ENCODE measurements around the gene FILIP1L.

The FILIP1L gene

DNA sequence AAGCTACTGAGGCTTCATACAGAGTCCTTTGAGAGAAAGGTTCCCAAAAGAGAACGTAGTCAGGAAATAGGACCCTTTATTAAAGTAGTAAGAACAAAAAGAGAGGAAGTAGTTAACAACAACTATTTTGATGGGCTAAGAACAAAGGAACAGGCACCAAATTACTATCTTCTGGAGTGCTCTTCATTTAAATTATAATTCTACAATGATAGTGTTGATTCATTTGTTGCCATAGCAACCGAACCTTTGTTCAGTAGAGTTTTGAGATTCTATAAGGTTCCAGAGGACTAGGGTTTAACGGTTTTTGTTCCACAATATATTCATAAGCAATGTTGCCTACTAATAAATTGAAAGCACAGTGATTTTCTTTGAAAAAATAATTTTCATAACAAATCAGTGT is 217.8 kb downstream of the FILIP1L start:
- Histone ChIP-seq H3K4me1 (peaks cover 12% of the 10 kb centered on the region), H3K4me2 (ENCODE audit: low read length) (no peak overlapping the region), H2AFZ (no peak overlapping the region), H3K27ac (no peak overlapping the region), H3K79me2 (no peaks in the 10 kb centered on the region), H3K36me3 (ENCODE audit: control insufficient read depth, insufficient read depth, low read length) (no peaks in the 10 kb centered on the region), H3K4me3 (ENCODE audit: low read depth, low read length) (no peak overlapping the region), H3K9me3 (ENCODE audit: control insufficient read depth, low read length) (no peaks in the 10 kb centered on the region), H3K27me3 (ENCODE audit: control insufficient read depth, insufficient read depth, low read length) (no peaks in the 10 kb centered on the region), H3K9ac (no peak overlapping the region)
- TF ChIP-seq, protein P1, sequence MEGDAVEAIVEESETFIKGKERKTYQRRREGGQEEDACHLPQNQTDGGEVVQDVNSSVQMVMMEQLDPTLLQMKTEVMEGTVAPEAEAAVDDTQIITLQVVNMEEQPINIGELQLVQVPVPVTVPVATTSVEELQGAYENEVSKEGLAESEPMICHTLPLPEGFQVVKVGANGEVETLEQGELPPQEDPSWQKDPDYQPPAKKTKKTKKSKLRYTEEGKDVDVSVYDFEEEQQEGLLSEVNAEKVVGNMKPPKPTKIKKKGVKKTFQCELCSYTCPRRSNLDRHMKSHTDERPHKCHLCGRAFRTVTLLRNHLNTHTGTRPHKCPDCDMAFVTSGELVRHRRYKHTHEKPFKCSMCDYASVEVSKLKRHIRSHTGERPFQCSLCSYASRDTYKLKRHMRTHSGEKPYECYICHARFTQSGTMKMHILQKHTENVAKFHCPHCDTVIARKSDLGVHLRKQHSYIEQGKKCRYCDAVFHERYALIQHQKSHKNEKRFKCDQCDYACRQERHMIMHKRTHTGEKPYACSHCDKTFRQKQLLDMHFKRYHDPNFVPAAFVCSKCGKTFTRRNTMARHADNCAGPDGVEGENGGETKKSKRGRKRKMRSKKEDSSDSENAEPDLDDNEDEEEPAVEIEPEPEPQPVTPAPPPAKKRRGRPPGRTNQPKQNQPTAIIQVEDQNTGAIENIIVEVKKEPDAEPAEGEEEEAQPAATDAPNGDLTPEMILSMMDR (IDR thresholded peaks at IDR 0.05) = no peak

DNA sequence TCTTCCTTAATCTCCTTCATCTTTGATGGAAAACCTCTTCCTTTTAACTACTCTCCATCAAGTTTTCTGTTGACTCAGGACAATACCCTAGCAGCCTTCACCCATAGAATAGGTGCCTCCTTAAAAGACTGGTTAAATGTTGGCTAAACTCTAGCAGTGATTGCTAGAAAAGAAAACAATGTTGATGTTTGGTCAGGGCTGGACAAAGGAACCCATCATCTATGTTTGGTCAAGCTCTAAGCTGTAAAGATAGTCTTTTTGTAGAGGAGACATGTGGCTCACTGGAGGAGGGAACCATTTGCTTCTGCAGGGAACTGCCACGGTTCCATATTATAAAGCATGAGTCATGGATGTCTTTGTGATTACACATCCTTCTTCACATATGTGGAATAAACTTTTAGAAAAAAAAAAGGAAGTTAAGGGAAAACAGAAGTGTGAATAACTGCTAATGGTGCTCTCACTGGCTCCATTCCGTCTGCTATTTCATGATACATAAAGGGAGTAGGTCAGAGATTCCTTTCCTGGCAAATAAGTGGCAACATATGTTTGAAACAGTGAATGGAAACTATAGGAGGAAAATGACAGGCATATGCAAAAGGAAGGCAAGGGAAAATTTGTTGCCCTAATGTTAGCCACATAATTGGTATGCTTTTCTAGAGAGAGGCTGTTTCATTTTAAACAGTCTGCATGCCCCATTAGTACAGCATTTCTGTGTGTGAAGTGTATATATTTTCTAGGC is 218.4 kb downstream of the FILIP1L start:
- H3K4me3 ChIP-seq (ENCODE audit: low read depth, low read length) = no peak overlapping the region
- H3K4me2 ChIP-seq (ENCODE audit: low read length) = no peak overlapping the region
- TF ChIP-seq, protein P1 (IDR thresholded peaks at IDR 0.05) = no peak
- H3K4me1 ChIP-seq = peaks cover 7% of the 10 kb centered on the region
- no peak overlapping the region for H3K27ac ChIP-seq
- H3K27me3 ChIP-seq (ENCODE audit: control insufficient read depth, insufficient read depth, low read length) = no peaks in the 10 kb centered on the region
- H3K9ac ChIP-seq = no peak overlapping the region
- H3K9me3 ChIP-seq (ENCODE audit: control insufficient read depth, low read length) = no peaks in the 10 kb centered on the region
- H3K79me2 ChIP-seq = no peaks in the 10 kb centered on the region
- H2AFZ ChIP-seq = no peak overlapping the region
- H3K36me3 ChIP-seq (ENCODE audit: control insufficient read depth, insufficient read depth, low read length) = no peaks in the 10 kb centered on the region

- H3K27ac ChIP-seq = no peak overlapping the region
- H3K4me3 ChIP-seq (ENCODE audit: low read depth, low read length) = no peak overlapping the region
- TF ChIP-seq, protein P1 (IDR thresholded peaks at IDR 0.05) = no peak
- H3K79me2 ChIP-seq = no peaks in the 10 kb centered on the region
- peaks cover 4% of the 10 kb centered on the region for H3K4me1 ChIP-seq
- H2AFZ ChIP-seq = no peak overlapping the region
- H3K36me3 ChIP-seq (ENCODE audit: control insufficient read depth, insufficient read depth, low read length) = no peaks in the 10 kb centered on the region
- no peaks in the 10 kb centered on the region for H3K27me3 ChIP-seq (ENCODE audit: control insufficient read depth, insufficient read depth, low read length)
- H3K9ac ChIP-seq = no peak overlapping the region
- no peaks in the 10 kb centered on the region for H3K9me3 ChIP-seq (ENCODE audit: control insufficient read depth, low read length)
- H3K4me2 ChIP-seq (ENCODE audit: low read length) = no peak overlapping the region
Measured at GRCh38 chr3:99895131-99895696, 219.1 kb downstream of the FILIP1L start.

GRCh38 chr3:99892332-99892731 is 222.0 kb downstream of the FILIP1L start:
- no peaks in the 10 kb centered on the region for H3K79me2 ChIP-seq
- H3K4me2 ChIP-seq (ENCODE audit: low read length) = no peak overlapping the region
- no peaks in the 10 kb centered on the region for H3K36me3 ChIP-seq (ENCODE audit: control insufficient read depth, insufficient read depth, low read length)
- H3K9me3 ChIP-seq (ENCODE audit: control insufficient read depth, low read length) = no peaks in the 10 kb centered on the region
- no peak overlapping the region for H2AFZ ChIP-seq
- peaks cover 4% of the 10 kb centered on the region for H3K4me1 ChIP-seq
- TF ChIP-seq, protein P1 (IDR thresholded peaks at IDR 0.05) = no peak
- H3K9ac ChIP-seq = no peak overlapping the region
- H3K27me3 ChIP-seq (ENCODE audit: control insufficient read depth, insufficient read depth, low read length) = no peaks in the 10 kb centered on the region
- H3K4me3 ChIP-seq (ENCODE audit: low read depth, low read length) = no peak overlapping the region
- H3K27ac ChIP-seq = no peak overlapping the region

All from parathyroid adenoma (tissue), 2 donors.